Measurements from ENCODE around the gene COQ4.

Gene COQ4

GRCh38 chr9:128372784-128373183 lies 50.1 kb downstream of the COQ4 start:
- DNase-seq (ENCODE audit: low read depth): peak; percentile 71

- DNase-seq (ENCODE audit: low read depth): no peak
Measured at GRCh38 chr9:128374221-128374675, 51.6 kb downstream of the COQ4 start.

DNA sequence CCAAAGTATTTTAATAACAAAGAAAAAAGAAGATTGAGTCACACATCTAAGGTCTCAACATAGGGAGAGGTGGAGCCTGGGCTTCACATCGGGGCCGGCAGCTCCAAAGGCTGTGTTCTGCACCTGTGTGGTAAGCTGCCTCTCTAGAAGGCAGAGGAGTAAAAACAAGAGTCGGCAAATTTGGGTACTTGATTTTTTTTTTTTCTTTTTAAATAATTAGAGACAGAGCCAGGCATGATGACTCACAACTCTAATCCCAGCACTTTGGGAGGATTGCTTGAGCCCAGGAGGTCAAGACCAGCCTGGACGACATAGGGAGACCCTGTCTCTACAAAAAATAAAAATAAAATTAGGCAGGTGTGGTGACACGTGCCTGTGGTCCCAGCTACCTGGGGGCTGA lies 53.2 kb downstream of the COQ4 start:
- DNase-seq (ENCODE audit: low read depth): peak; percentile 21

- no peak for DNase-seq (ENCODE audit: low read depth)
Measured at GRCh38 chr9:128382261-128382660, 59.6 kb downstream of the COQ4 start.

DNA sequence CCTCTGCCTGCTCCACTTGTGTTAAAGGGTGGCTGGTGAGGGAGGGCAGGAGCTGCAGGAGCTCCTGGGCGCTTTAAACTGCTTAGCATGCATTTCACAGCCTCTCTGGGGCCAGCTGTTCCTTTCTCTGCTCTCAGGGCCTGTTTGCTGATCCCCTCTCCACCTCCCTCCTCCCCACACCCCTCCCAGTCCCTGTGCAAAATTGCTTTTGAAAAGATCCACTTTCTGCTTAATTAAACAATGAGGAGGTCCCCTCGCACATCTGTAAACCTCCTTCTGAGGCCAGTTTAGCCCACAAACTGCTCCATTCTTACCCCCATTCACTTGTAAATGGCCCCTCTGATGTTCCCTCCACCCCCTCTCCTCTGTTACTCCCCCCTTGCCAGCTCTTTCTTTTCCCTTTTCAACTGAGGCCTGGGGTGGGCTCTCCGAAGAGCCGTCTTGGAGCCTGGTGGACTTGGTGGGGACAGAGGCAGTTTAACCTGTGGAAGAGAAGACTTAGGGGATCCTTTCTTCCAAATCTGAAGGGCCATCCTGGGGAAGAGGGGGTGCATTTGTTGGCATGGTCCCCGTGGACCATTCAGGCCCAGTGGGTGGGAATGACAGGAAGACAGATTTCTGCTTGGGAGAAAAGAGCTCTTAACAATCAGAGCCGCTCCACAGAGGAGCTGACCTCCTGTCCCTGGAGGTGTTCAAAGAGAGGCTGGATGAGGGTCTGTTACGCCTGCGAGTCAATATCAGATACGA lies 60.5 kb downstream of the COQ4 start:
- no peak for DNase-seq (ENCODE audit: low read depth)

Data from ELR (cell line).